Smooth muscle cell of the umbilical artery (primary cell): ENCODE measurements around the gene CD1D. TPM values are rescaled to one million over a fixed set of nuclear protein-coding genes. Genes with fewer than 3 reads are reported as not detected.

Source experiments
- total RNA-seq: library from RNA; depleted of rRNA; stranded (reverse); fragments of >200 nt; gene quantifications from 2 replicates; pipeline ENCODE4 v1.2.3, GENCODE V29; 2014

Gene CD1D
- total RNA-seq, result 0.51 and 3.0 TPM in 2 replicates

DNA sequence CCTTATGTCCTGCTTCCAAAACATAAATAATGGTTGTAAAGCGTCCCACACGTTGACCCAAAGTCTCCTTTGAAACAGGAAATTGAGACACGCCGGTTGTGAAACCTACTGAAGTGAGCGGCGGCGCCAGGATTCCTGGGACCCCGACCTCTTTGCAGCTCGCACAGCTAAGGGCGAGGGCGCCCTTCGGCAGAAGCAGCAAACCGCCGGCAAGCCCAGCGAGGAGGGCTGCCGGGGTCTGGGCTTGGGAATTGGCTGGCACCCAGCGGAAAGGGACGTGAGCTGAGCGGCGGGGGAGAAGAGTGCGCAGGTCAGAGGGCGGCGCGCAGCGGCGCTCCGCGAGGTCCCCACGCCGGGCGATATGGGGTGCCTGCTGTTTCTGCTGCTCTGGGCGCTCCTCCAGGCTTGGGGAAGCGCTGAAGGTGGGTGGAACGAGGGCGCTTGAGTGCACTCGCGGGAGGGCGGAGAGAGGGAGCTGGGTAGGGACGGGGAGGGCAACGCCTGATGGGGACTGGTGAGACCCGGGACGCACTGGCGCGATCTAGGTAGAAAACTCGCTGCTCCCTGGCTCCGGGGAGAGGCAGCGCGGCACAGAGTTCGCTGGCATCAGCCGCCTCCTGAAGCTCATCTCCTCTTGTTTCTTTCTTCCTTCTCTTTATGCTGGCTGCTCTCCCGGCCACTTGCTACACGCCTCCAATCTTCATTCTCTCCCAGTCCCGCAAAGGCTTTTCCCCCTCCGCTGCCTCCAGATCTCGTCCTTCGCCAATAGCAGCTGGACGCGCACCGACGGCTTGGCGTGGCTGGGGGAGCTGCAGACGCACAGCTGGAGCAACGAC, at the start of gene CD1D:
TSS of gene CD1D (plus strand) at position 155 of the 836 bp plus-strand sequence. CDS start at position 362, 207 bp downstream.

Other genes starting within 250 kb of the CD1D start
- gene KIRREL1, start 187.2 kb upstream of the CD1D start, total RNA-seq, result 200 and 213 TPM in 2 replicates
- not detected in 2 replicates for gene CD1A, start 73.5 kb downstream of the CD1D start, total RNA-seq
- gene CD1C, start 109.0 kb downstream of the CD1D start, total RNA-seq, result not detected in 2 replicates
- gene CD1B, start 150.6 kb downstream of the CD1D start, total RNA-seq, result not detected in 2 replicates
- not detected in 2 replicates for gene CD1E, start 173.0 kb downstream of the CD1D start, total RNA-seq
- gene OR10T2, start 218.6 kb downstream of the CD1D start, total RNA-seq, result not detected in 2 replicates
- not detected in 2 replicates for gene OR10K2, start 245.3 kb downstream of the CD1D start, total RNA-seq